ENCODE measurements around the gene GLS. TPM values are rescaled to one million over a fixed set of nuclear protein-coding genes. Genes with fewer than 3 reads are reported as not detected.

Gene GLS
- total RNA-seq, 1 experiment from 2014 or later: 97.4 TPM

DNA sequence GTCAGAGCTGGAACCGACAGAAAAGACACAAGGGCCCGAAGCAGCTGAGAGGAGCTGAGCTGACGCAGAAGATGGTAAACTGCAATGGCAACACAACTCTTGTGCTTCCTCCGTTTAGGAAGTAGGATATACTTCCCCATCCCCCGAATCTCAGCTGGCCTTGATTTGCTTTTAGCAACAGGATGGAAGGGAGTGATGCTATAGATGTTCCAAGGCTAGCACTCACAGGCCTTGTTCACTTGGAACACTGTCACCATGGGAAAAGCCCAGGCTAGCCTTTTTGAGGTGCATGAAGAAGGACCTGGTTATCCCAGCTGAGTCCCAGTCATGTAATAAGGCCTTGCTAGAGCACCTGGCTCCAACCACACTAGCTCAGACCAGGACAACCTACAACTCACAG is 107.3 kb downstream of the GLS start:
- no peaks in the 10 kb centered on the region for H3K4me1 ChIP-seq (ENCODE audit: control insufficient read depth in 1 of 2, insufficient read depth in 2 of 2, low read length in 2 of 2)
- H3K27ac ChIP-seq (ENCODE audit: low read depth, low read length): no peak overlapping the region
- no peaks in the 10 kb centered on the region for H4K20me1 ChIP-seq (ENCODE audit: insufficient read depth)
- H3K27me3 ChIP-seq (ENCODE audit: insufficient read depth, low read length): no peaks in the 10 kb centered on the region
- no TSS peak for BruUV-seq (replicated peaks)
- no peaks in the 10 kb centered on the region for H3K9me3 ChIP-seq (ENCODE audit: control insufficient read depth in 1 of 2, insufficient read depth in 1 of 2, low read depth in 1 of 2, low read length in 2 of 2)
- no peaks in the 10 kb centered on the region for H3K9me2 ChIP-seq (ENCODE audit: insufficient read depth)
- DNase-seq (ENCODE audit: low read depth, low spot score) (no peak), ATAC-seq (no peak)
- peaks cover 65 to 66% of the 10 kb centered on the region in 2 experiments for H3K36me3 ChIP-seq (ENCODE audit: control insufficient read depth in 1 of 2, insufficient read depth in 2 of 2, low read length in 2 of 2)
- H3K4me3 ChIP-seq (replicated peaks in 1 of 2; ENCODE audit: low read depth in 1 of 2, low read length in 2 of 2): no peak overlapping the region
- no peak overlapping the region for H2AFZ ChIP-seq (ENCODE audit: low read depth, low read length, poor library complexity, severe bottlenecking)
- RAD21 ChIA-PET (ENCODE audit: low non-redundant PET in 1 of 2, low total read pairs in 2 of 2, uncharacterized antibody in 2 of 2, unreplicated experiment in 2 of 2): no interaction called here
- no peak overlapping the region for H3K9ac ChIP-seq (ENCODE audit: low read length)
- CTCF ChIA-PET: no interaction called here
- no peaks in the 10 kb centered on the region for H3K79me2 ChIP-seq (ENCODE audit: insufficient read depth, low read length)
- POLR2A ChIA-PET: no interaction called here
- TF ChIP-seq SRF (IDR thresholded peaks at IDR 0.05; ENCODE audit: low read depth) (no peak), CBX3 (IDR thresholded peaks at IDR 0.05; ENCODE audit: low read depth) (no peak), JUND (IDR thresholded peaks at IDR 0.05) (no peak), CEBPB (IDR thresholded peaks at IDR 0.05; ENCODE audit: low read depth) (no peak), SIN3A (IDR thresholded peaks at IDR 0.05; ENCODE audit: low read depth) (no peak), EGR1 (IDR thresholded peaks at IDR 0.05; ENCODE audit: low read depth) (no peak), ZNF274 (IDR thresholded peaks at IDR 0.05; ENCODE audit: low read depth, low read length) (no peak), POLR2A (IDR thresholded peaks at IDR 0.05; ENCODE audit: borderline replicate concordance, extremely low read depth, insufficient read depth, insufficient read length) (no peak)
- TF ChIP-seq, protein P1, sequence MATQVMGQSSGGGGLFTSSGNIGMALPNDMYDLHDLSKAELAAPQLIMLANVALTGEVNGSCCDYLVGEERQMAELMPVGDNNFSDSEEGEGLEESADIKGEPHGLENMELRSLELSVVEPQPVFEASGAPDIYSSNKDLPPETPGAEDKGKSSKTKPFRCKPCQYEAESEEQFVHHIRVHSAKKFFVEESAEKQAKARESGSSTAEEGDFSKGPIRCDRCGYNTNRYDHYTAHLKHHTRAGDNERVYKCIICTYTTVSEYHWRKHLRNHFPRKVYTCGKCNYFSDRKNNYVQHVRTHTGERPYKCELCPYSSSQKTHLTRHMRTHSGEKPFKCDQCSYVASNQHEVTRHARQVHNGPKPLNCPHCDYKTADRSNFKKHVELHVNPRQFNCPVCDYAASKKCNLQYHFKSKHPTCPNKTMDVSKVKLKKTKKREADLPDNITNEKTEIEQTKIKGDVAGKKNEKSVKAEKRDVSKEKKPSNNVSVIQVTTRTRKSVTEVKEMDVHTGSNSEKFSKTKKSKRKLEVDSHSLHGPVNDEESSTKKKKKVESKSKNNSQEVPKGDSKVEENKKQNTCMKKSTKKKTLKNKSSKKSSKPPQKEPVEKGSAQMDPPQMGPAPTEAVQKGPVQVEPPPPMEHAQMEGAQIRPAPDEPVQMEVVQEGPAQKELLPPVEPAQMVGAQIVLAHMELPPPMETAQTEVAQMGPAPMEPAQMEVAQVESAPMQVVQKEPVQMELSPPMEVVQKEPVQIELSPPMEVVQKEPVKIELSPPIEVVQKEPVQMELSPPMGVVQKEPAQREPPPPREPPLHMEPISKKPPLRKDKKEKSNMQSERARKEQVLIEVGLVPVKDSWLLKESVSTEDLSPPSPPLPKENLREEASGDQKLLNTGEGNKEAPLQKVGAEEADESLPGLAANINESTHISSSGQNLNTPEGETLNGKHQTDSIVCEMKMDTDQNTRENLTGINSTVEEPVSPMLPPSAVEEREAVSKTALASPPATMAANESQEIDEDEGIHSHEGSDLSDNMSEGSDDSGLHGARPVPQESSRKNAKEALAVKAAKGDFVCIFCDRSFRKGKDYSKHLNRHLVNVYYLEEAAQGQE (IDR thresholded peaks at IDR 0.05; ENCODE audit: low read depth): no peak
- intact Hi-C loops (cut with micrococcal nuclease): no loop called here
- H3K4me2 ChIP-seq (ENCODE audit: low read length): no peak overlapping the region

DNA sequence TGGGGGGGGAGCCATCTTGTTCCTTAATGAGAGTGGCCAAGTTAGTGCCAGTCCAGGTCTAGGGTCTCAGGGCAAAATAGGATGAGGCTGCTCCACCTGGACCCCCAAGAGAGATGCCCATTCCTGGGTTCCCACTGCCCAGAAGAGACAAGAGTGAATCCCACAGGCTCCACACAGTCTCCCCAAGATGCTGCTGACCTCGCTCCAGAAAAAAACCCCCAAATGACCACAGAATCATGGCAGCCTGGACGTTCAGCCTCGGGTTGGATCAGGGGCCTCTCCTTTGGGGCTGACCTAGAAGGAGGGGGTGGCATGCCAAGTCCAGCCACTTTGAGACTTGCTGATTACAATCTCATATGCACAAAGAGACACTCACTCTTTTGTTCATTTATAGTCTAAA is 108.3 kb downstream of the GLS start:
- Histone ChIP-seq H3K27ac (ENCODE audit: low read depth, low read length) (no peak overlapping the region), H3K9ac (ENCODE audit: low read length) (no peak overlapping the region), H3K9me3 (ENCODE audit: control insufficient read depth in 1 of 2, insufficient read depth in 1 of 2, low read depth in 1 of 2, low read length in 2 of 2) (no peaks in the 10 kb centered on the region), H3K4me3 (replicated peaks in 1 of 2; ENCODE audit: low read depth in 1 of 2, low read length in 2 of 2) (no peak overlapping the region), H3K9me2 (ENCODE audit: insufficient read depth) (no peaks in the 10 kb centered on the region), H3K4me2 (ENCODE audit: low read length) (no peak overlapping the region), H3K79me2 (ENCODE audit: insufficient read depth, low read length) (no peaks in the 10 kb centered on the region), H3K4me1 (ENCODE audit: control insufficient read depth in 1 of 2, insufficient read depth in 2 of 2, low read length in 2 of 2) (no peaks in the 10 kb centered on the region), H4K20me1 (ENCODE audit: insufficient read depth) (no peaks in the 10 kb centered on the region), H3K36me3 (ENCODE audit: control insufficient read depth in 1 of 2, insufficient read depth in 2 of 2, low read length in 2 of 2) (peaks cover 60 to 67% of the 10 kb centered on the region in 2 experiments), H3K27me3 (ENCODE audit: insufficient read depth, low read length) (no peaks in the 10 kb centered on the region), H2AFZ (ENCODE audit: low read depth, low read length, poor library complexity, severe bottlenecking) (no peak overlapping the region)
- ChIA-PET POLR2A (no interaction called here), CTCF (no interaction called here), RAD21 (ENCODE audit: low non-redundant PET in 1 of 2, low total read pairs in 2 of 2, uncharacterized antibody in 2 of 2, unreplicated experiment in 2 of 2) (no interaction called here)
- DNase-seq (ENCODE audit: low read depth, low spot score) (no peak), ATAC-seq (no peak)
- BruUV-seq (replicated peaks): no TSS peak
- TF ChIP-seq CBX3 (IDR thresholded peaks at IDR 0.05; ENCODE audit: low read depth) (no peak), CEBPB (IDR thresholded peaks at IDR 0.05; ENCODE audit: low read depth) (no peak), ZNF274 (IDR thresholded peaks at IDR 0.05; ENCODE audit: low read depth, low read length) (no peak), POLR2A (IDR thresholded peaks at IDR 0.05; ENCODE audit: borderline replicate concordance, extremely low read depth, insufficient read depth, insufficient read length) (no peak)
- intact Hi-C loops (cut with micrococcal nuclease): no loop called here

All from HCT116 (cell line).